ENCODE measurements around the gene ZNFX1. TPM values are rescaled to one million over a fixed set of nuclear protein-coding genes. Genes with fewer than 3 reads are reported as not detected.
A peak's percentile ranks its signal among the peaks of the same experiment; 100 is the strongest.
"Not testable (repeated sequence)": the region's sequence is repeated elsewhere in the genome, so short reads cannot be mapped to it uniquely, and the experiment has no call there.

The ZNFX1 gene
- 12.4 TPM for polyA plus RNA-seq (2012; ENCODE audit: insufficient read depth, insufficient read length)

- DNase-seq (ENCODE audit: low read depth, low spot score): peak; percentile 97
- peak within 1 kb of the TSS; percentile 99 for H3K4me3 ChIP-seq (ENCODE audit: low read length)
These were observed at the start of gene ZNFX1 for GRCh38 chr20:49278036-49278817. Gene ZNFX1, minus strand, starts transcription at chr20:49278057. Its CDS starts 2,218 bp downstream, at chr20:49275839.

DNA sequence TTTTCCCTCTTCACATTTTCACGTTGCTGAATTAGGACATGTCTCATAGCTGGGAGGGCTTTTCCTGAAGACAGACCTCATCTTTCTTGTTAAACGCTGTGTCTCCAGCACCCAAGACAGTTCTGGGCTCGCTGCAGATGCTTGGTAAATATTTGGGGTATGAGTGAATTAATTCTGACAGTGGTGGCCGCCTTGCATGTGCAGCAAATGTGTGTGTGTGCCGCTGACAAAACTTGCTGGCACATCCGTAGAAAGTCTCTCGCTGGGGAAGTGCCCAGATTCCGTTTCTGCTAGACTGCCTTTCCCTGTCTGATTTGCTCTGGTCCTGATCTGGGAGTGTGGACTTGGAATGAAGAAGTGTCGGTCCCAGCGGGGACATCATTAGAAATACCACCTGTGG is 48.2 kb upstream of the ZNFX1 start:
- no peak overlapping the region for H3K4me3 ChIP-seq (ENCODE audit: low read length)
- DNase-seq (ENCODE audit: low read depth, low spot score): no peak

DNA sequence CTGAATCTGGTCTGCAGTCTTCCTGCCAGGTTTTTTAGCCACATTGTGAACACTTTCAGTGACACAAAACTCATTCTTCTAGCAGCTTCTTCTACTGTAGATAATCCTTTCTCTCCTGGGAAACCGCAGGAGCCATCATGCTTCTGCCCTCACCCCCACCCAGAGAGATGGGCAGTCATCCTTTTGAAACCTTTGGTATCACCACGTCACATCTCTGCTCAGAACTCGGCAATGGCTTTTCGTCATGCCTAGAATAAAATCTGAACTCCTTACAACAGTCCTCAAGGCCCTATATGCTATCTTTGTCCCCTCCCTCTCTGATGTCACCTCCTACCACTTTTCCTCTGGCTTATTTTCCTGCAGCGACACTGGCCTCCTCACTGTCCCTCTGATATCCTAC is 46.4 kb upstream of the ZNFX1 start:
- DNase-seq (ENCODE audit: low read depth, low spot score): no peak
- no peak overlapping the region for H3K4me3 ChIP-seq (ENCODE audit: low read length)

DNA sequence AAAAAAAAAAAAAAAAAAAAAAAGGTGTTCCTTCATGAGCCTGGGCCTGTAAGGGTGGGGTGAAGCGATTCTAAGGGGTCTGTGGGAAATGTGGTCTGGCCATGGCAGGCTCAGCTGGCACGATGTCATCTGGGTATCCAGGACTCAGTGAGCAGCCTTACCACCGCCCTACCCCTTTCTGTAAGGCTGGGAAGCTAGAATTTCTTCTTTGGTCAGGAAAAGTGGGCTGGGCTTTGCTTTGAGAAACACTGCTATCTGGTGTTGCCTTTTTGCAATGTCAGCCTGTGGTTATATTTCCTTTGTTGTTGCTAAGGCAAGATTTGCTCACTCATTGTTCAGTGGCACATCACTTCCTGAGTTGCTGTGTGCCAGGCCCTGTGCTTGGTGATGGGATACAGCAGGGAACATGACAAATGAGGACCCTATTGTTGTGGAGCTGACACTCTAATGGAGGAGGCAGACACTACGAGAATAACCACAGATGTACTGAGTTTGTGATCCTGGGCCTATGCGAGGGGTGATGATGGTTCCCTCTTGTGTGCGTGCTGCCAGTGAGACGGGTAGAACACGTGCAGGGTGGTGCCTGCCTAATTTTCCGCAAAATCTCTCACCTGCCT is 45.9 kb upstream of the ZNFX1 start:
- peak; percentile 89 for DNase-seq (ENCODE audit: low read depth, low spot score)
- H3K4me3 ChIP-seq (ENCODE audit: low read length): no peak overlapping the region

- H3K4me3 ChIP-seq (ENCODE audit: low read length): no peak overlapping the region
- no peak for DNase-seq (ENCODE audit: low read depth, low spot score)
These were observed 42.6 kb upstream of the ZNFX1 start for GRCh38 chr20:49320460-49320859.

DNA sequence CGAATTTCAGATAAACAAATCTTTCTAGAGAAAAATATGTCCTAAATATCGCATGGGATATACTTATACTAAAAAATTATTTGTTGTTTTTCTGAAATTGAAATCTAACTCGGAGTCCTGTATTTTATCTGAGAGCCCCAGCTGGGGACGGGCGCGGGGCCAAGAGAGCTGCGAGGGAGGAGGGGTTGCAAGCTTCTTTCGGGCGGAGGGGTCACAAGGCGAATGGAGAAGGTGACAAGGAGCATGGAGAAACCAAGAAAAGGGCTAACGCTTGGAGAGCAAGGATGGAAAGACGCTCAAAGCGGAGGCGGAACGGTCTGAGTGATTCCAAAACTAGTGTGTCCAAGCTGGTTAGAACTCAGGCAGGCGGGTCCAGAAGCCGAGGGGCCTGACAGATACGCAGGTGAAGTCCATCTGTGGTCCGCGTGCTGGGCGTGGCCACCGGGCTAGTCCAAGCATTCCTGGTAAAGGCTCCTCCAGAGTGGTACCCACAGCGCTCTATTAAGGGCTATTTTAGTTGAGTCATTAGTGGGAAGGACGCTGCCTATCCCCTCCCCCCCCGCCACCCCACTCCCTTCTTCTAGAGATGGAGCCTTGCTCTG is 41.5 kb upstream of the ZNFX1 start:
- H3K4me3 ChIP-seq (ENCODE audit: low read length): peak overlapping the region; percentile 50
- no peak for DNase-seq (ENCODE audit: low read depth, low spot score)

GRCh38 chr20:49318430-49319207 is 40.8 kb upstream of the ZNFX1 start:
- peak overlapping the region; percentile 50 for H3K4me3 ChIP-seq (ENCODE audit: low read length)
- peak; percentile 37 for DNase-seq (ENCODE audit: low read depth, low spot score)

DNA sequence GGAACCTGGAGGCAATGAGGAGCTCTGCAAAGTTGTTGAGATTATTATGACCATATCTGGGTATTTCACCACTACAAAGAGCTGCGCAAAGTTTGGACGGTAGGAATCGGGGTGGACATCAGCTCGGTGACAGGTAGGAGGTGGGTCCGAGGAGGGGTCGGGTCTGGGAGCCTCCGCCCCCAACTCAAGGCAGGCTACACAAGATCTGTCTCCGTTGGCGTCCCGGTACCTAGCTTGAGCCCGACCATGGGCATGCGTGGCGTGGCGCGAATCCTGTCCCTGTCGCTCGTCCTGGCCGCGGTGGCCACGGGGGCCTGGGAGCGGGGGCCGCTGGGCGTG is 40.2 kb upstream of the ZNFX1 start:
- no peak overlapping the region for H3K4me3 ChIP-seq (ENCODE audit: low read length)
- DNase-seq (ENCODE audit: low read depth, low spot score): no peak

DNA sequence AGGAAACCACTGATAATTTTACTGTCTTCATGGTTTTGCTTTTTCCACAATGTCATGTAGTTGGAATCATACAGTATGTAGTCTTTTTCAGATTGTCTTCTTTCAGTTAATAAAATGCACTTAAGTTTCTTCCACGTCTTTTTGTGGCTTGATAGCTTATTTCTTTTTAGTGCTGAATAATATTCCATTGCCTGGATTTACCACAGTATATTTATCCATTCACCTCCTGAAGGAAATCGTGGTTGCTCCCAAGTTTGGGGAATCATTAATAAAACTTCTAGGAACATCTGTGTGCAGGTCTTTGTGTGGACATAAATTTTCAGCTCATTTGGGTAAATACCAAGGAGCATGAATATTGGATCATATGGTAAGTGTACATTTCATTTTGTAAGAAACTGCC is 38.8 kb upstream of the ZNFX1 start:
- DNase-seq (ENCODE audit: low read depth, low spot score): no peak
- H3K4me3 ChIP-seq (ENCODE audit: low read length): no peak overlapping the region

DNA sequence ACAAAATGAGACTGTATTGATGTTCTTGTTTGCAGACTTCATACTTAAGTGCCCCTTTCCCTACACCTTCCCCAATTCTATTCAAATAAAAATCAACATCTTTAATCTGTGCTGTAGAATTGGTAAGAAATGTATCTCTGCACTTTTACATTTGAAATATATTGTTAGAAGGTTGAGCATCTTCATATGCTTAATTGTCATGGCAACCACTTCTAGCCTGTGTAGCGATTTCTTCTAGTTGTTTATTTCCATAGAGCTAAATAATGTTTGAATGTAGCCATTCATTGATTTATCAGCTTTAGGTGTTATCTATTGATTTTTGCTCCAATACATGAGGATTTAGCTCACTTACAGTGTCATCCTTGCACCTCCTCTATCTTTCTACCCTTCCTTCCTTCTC is 37.7 kb upstream of the ZNFX1 start:
- DNase-seq (ENCODE audit: low read depth, low spot score): no peak
- no peak overlapping the region for H3K4me3 ChIP-seq (ENCODE audit: low read length)

- not testable (repeated sequence) for DNase-seq (ENCODE audit: low read depth, low spot score)
These were observed 36.2 kb upstream of the ZNFX1 start for GRCh38 chr20:49314052-49314451.

GRCh38 chr20:49313283-49313682 is 35.4 kb upstream of the ZNFX1 start:
- no peak overlapping the region for H3K4me3 ChIP-seq (ENCODE audit: low read length)
- no peak for DNase-seq (ENCODE audit: low read depth, low spot score)

More at GRCh38 chr20:49314052-49314451, 36.2 kb upstream of the ZNFX1 start:
- H3K4me3 ChIP-seq (ENCODE audit: low read length): not testable (repeated sequence)

- DNase-seq (ENCODE audit: low read depth, low spot score): no peak
- H3K4me3 ChIP-seq (ENCODE audit: low read length): no peak overlapping the region
These were observed 34.8 kb upstream of the ZNFX1 start for GRCh38 chr20:49312661-49313060.

DNA sequence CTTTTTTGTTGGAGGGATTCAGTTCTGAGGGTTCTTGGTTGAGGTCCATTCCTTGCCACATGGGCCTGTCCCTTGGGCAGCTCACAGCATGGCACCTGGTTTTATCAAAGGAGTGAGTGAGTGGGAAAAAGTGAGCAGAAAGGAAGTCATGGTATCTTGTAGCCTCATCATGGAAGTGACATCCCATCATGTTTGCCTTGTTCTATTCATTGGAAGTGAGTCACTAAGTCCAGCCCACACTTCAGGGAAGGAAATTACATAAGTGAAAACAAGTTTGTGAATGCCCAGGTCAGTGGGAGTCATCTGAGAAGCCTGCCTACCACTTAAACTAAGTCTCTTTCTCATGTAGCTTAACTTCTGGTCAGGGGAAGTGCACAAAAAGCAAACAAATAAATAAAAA is 32.8 kb upstream of the ZNFX1 start:
- DNase-seq (ENCODE audit: low read depth, low spot score): no peak
- no peak overlapping the region for H3K4me3 ChIP-seq (ENCODE audit: low read length)

- no peak overlapping the region for H3K4me3 ChIP-seq (ENCODE audit: low read length)
- DNase-seq (ENCODE audit: low read depth, low spot score): no peak
These were observed 31.0 kb upstream of the ZNFX1 start for GRCh38 chr20:49308875-49309274.

DNA sequence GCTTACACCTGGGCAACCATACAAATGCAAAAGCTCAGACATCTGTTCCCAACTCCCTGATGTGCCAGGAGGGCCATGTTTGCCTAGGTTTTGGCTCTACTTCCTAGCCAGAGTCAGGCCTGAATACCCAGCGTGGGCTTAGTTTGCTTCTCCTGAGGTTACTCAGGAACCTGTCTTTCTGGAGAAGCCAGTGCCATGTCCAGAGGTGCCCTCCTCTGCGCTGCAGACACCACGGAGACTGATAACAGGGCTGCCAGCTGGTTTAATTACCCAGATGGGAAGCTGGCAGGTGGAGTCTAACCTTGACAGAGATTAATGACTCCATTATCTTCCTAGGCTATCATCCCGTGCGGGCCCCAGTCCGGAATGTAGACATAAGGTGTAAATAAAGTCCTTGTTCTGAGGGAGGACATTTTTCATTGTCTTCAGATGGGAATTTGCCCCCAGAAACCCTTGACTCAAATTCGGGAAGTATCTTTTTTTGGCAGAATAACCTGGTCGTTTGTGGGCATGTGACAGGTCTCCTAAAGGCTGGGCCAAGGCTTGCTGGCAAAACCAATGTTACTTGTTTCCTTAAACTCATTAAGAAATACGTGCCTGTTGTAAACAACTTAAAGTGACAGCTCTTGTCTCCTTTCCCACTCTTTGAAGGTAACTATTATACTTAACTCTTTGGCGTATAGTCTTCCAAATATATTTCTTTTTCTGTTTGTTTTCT is 29.2 kb upstream of the ZNFX1 start:
- H3K4me3 ChIP-seq (ENCODE audit: low read length): no peak overlapping the region
- DNase-seq (ENCODE audit: low read depth, low spot score): no peak

GRCh38 chr20:49303065-49303552 is 25.3 kb upstream of the ZNFX1 start:
- DNase-seq (ENCODE audit: low read depth, low spot score): peak; percentile 47
- no peak overlapping the region for H3K4me3 ChIP-seq (ENCODE audit: low read length)

GRCh38 chr20:49297605-49298530 is 20.0 kb upstream of the ZNFX1 start:
- DNase-seq (ENCODE audit: low read depth, low spot score): peak; percentile 83
- H3K4me3 ChIP-seq (ENCODE audit: low read length): no peak overlapping the region

All from Jurkat, Clone E6-1 (cell line).